ENCODE results near the gene THBS2.
"Not testable (repeated sequence)": the region's sequence is repeated elsewhere in the genome, so short reads cannot be mapped to it uniquely, and the experiment has no call there.

Gene THBS2

GRCh38 chr6:169266261-169266660, 12.6 kb upstream of the THBS2 start:
- no peak overlapping the region for H3K4me3 ChIP-seq (ENCODE audit: low read depth, low read length)
- TF ChIP-seq CTCF (IDR thresholded peaks at IDR 0.05; ENCODE audit: low read depth, low read length), result no peak

GRCh38 chr6:169265486-169266131, 12.0 kb upstream of the THBS2 start:
- TF ChIP-seq CTCF (IDR thresholded peaks at IDR 0.05; ENCODE audit: low read depth, low read length), result no peak
- H3K4me3 ChIP-seq (ENCODE audit: low read depth, low read length), result no peak overlapping the region

- TF ChIP-seq CTCF (IDR thresholded peaks at IDR 0.05; ENCODE audit: low read depth, low read length), result no peak
Measured at GRCh38 chr6:169263836-169264608, 10.4 kb upstream of the THBS2 start.

GRCh38 chr6:169263374-169263773, 9.7 kb upstream of the THBS2 start:
- H3K4me3 ChIP-seq (ENCODE audit: low read depth, low read length), result no peak overlapping the region
- TF ChIP-seq CTCF (IDR thresholded peaks at IDR 0.05; ENCODE audit: low read depth, low read length), result no peak

More at GRCh38 chr6:169263836-169264608, 10.4 kb upstream of the THBS2 start:
- H3K4me3 ChIP-seq (ENCODE audit: low read depth, low read length), result no peak overlapping the region

GRCh38 chr6:169262602-169263001, 9.0 kb upstream of the THBS2 start:
- not testable (repeated sequence) for H3K4me3 ChIP-seq (ENCODE audit: low read depth, low read length)

GRCh38 chr6:169256518-169256917, 2.9 kb upstream of the THBS2 start:
- TF ChIP-seq CTCF (IDR thresholded peaks at IDR 0.05; ENCODE audit: low read depth, low read length), result no peak
- no peak overlapping the region for H3K4me3 ChIP-seq (ENCODE audit: low read depth, low read length)

- no peak for TF ChIP-seq CTCF (IDR thresholded peaks at IDR 0.05; ENCODE audit: low read depth, low read length)
- H3K4me3 ChIP-seq (ENCODE audit: low read depth, low read length), result no peak overlapping the region
Measured at GRCh38 chr6:169256061-169256460, 2.4 kb upstream of the THBS2 start.

All from WI38 (cell line).